ENCODE measurements around the gene AP1G2. TPM values are rescaled to one million over a fixed set of nuclear protein-coding genes. Genes with fewer than 3 reads are reported as not detected.

Gene AP1G2
- total RNA-seq, 1 experiment from 2014 or later: 26.0 TPM

GRCh38 chr14:23582906-23583760 lies 15.5 kb upstream of the AP1G2 start:
- no peaks in the 10 kb centered on the region for H3K9me3 ChIP-seq (ENCODE audit: low read depth, low read length, poor library complexity, severe bottlenecking)
- TF ChIP-seq CTCF (conservative IDR thresholded peaks at IDR 0.05; ENCODE audit: low read depth, low read length) (no peak), EZH2 (IDR thresholded peaks at IDR 0.05; ENCODE audit: borderline replicate concordance, low read depth, low read length, poor library complexity, severe bottlenecking) (no peak)
- H3K27me3 ChIP-seq (replicated peaks; ENCODE audit: insufficient read depth, low read depth, low read length, poor library complexity): peaks cover 14% of the 10 kb centered on the region
- ChIA-PET CTCF (no interaction called here), POLR2A (ENCODE audit: low non-redundant PET) (no interaction called here)
- H3K36me3 ChIP-seq (ENCODE audit: insufficient read depth, low read length, poor library complexity, severe bottlenecking): no peaks in the 10 kb centered on the region
- intact Hi-C loops (cut with micrococcal nuclease; ENCODE audit: unreplicated experiment): no loop called here
- peaks cover 7% of the 10 kb centered on the region for H3K4me1 ChIP-seq (ENCODE audit: insufficient read depth, low read length, poor library complexity, severe bottlenecking)
- H3K27ac ChIP-seq (ENCODE audit: low read depth, low read length, poor library complexity, severe bottlenecking): no peak overlapping the region
- BruUV-seq (replicated peaks): no TSS peak
- no peak for DNase-seq (ENCODE audit: low spot score)
- H3K4me3 ChIP-seq (ENCODE audit: low read depth, low read length, poor library complexity, severe bottlenecking): no peak overlapping the region

DNA sequence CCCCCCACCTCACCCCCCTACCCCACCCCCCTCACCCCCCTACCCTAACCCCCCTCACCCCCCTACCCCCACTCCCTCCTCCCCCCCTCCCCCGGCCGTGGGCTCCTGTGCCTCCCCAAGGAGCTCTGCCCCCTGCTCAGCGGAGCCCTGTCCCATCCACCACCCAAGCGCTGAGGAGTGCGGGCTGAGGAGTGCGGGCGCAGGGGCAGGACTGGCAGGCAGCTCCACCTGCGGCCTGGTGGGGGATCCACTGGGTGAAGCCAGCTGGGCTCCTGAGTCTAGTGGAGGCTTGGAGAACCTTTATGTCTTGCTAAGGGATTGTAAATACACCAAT lies 13.3 kb upstream of the AP1G2 start:
- no peak for TF ChIP-seq CTCF (conservative IDR thresholded peaks at IDR 0.05; ENCODE audit: low read depth, low read length)
- ChIA-PET POLR2A (ENCODE audit: low non-redundant PET) (no interaction called here), CTCF (no interaction called here)
- Histone ChIP-seq H3K36me3 (ENCODE audit: insufficient read depth, low read length, poor library complexity, severe bottlenecking) (no peaks in the 10 kb centered on the region), H3K4me3 (ENCODE audit: low read depth, low read length, poor library complexity, severe bottlenecking) (no peak overlapping the region), H3K4me1 (ENCODE audit: insufficient read depth, low read length, poor library complexity, severe bottlenecking) (peaks cover 15% of the 10 kb centered on the region), H3K27ac (ENCODE audit: low read depth, low read length, poor library complexity, severe bottlenecking) (no peak overlapping the region), H3K27me3 (replicated peaks; ENCODE audit: insufficient read depth, low read depth, low read length, poor library complexity) (peaks cover 36% of the 10 kb centered on the region), H3K9me3 (ENCODE audit: low read depth, low read length, poor library complexity, severe bottlenecking) (no peaks in the 10 kb centered on the region)
- DNase-seq (ENCODE audit: low spot score): no peak
- intact Hi-C loops (cut with micrococcal nuclease; ENCODE audit: unreplicated experiment): no loop called here
- BruUV-seq (replicated peaks): no TSS peak

- ChIA-PET CTCF (no interaction called here), POLR2A (ENCODE audit: low non-redundant PET) (no interaction called here)
- intact Hi-C loops (cut with micrococcal nuclease; ENCODE audit: unreplicated experiment): no loop called here
- no peak overlapping the region for H3K27ac ChIP-seq (ENCODE audit: low read depth, low read length, poor library complexity, severe bottlenecking)
- H3K4me1 ChIP-seq (ENCODE audit: insufficient read depth, low read length, poor library complexity, severe bottlenecking): peaks cover 15% of the 10 kb centered on the region
- no TSS peak for BruUV-seq (replicated peaks)
- H3K9me3 ChIP-seq (ENCODE audit: low read depth, low read length, poor library complexity, severe bottlenecking): no peaks in the 10 kb centered on the region
- no peaks in the 10 kb centered on the region for H3K36me3 ChIP-seq (ENCODE audit: insufficient read depth, low read length, poor library complexity, severe bottlenecking)
- no peak for DNase-seq (ENCODE audit: low spot score)
- H3K4me3 ChIP-seq (ENCODE audit: low read depth, low read length, poor library complexity, severe bottlenecking): no peak overlapping the region
- H3K27me3 ChIP-seq (replicated peaks; ENCODE audit: insufficient read depth, low read depth, low read length, poor library complexity): peaks cover 42% of the 10 kb centered on the region
- TF ChIP-seq EZH2 (IDR thresholded peaks at IDR 0.05; ENCODE audit: borderline replicate concordance, low read depth, low read length, poor library complexity, severe bottlenecking): no peak
- TF ChIP-seq CTCF (conservative IDR thresholded peaks at IDR 0.05; ENCODE audit: low read depth, low read length): no peak
These were observed 12.7 kb upstream of the AP1G2 start for GRCh38 chr14:23580152-23580926.

Data from A673 (cell line).